GM18520 (cell line): ENCODE measurements around the gene ZNF433.
"Not testable (repeated sequence)": the region's sequence is repeated elsewhere in the genome, so short reads cannot be mapped to it uniquely, and the experiment has no call there.

Experiments used
- ATAC-seq: cut with Tn5 transposase; IDR thresholded peaks from one replicate; pipeline ENCODE4 v1.9.1; 2021; ENCODE audit not compliant: unreplicated experiment

The ZNF433 gene

DNA sequence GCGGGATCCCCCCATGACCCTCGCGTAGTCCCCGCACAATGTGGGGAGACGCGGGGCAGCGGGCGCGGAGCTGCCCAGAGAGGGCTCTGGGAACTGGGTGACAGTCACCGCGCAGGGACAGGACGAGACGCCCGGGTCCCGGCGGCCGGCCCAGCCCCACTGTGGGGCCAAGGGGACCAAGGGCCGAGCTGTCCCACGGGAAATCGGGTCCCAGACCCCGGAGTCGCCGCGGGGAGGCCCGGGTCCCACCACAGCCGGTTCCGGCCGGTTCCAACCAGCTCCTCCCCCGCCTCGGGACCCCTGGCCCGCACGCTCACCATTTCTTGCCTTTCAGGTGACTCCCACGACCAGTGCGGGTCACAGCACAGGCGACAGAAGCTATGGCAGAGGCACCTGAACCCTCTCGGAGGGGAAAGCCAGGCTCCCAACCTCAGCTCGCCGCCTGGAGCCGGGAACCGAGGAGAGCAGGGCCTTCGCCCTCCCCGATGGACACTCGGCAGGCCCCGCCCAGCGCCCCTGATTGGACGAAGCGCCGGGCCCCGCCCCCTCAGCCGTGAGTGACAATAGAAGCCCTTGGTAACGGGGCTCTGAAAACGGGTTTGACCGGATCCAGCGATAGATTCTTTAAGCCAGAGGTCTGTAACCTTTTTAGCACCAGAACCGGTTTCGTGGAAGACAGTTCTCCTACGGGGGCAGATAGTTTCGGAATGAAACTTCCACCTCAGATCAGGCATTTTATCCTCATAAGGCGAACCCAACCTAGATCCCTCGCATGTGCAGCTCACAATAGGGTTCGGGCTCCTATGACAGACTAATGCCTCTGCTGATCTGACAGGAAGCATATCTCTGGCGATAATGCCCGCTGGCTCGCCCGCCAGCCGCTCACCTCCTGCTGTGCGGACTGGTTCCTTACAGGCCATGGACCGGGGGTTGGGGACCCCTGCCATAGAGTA, at the start of gene ZNF433:
ZNF433 (minus strand) TSS at position 460 of the 953 bp plus-strand sequence; CDS start at position 320, 140 bp downstream.
- no peak for ATAC-seq

GRCh38 chr19:12083336-12083735, 47.9 kb upstream of the ZNF433 start:
- not testable (repeated sequence) for ATAC-seq

DNA sequence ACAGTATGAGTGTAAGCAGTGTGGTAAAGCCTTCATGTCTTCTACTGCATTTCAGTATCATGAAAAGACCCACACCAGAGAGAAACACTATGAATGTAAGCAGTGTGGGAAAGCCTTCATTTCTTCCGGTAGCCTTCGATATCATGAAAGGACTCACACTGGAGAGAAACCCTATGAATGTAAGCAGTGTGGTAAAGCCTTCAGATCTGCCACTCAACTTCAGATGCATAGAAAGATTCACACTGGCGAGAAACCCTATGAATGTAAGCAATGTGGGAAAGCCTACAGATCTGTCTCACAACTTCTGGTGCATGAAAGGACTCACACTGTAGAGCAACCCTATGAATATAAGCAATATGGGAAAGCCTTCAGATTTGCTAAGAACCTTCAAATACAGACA, 41.9 kb upstream of the ZNF433 start:
- ATAC-seq: no peak

GRCh38 chr19:12076331-12076730, 40.9 kb upstream of the ZNF433 start:
- ATAC-seq: not testable (repeated sequence)

- no peak for ATAC-seq
These were observed 40.2 kb upstream of the ZNF433 start for GRCh38 chr19:12075538-12076139.

DNA sequence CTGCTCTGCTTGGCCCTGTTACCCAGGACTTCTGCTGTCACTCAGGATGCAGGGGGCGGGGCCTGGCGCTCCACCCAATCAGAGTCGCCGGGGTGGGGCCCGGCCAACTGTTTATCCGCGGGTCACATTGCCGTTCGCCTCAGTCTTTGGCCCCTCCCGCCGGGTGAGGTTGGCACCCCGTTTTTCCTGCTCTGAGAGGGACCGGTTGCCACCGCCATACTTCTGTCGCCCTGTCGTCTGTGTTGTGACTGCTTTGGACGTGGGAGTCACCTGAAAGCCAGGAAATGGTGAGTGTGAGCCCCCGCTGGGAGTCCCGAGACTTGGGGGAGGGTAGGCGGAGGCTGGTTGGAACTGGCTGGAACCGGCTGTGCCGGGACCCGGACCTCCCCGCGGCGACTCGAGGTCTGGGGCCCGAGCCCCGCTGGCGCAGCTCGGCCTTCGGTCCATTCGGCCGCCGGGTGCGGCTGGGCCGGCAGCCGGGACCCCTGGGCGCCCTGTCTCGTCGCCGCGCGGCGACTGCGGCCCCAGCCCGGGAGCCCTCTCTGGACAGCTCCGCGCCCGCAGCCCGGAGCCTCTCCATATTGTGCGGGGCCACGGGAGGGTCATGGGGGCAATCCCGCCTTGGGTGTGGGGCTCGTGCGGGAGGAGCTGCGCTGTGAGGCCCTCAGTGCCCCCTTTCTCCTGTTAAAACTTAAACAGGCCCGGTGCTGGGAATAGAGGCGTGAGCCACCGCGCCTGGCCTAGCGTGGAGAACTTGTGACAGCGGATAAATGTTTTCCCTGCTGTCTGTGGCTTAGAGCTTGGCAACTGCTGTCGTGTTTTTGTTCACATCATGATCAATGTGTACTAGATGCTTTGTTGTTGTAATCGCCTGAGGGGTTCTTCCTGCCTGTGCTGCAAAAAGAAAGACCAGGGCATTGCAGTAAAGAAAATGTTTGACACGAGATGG, 29.4 kb upstream of the ZNF433 start, which contains the start of gene ZNF844:
ZNF844 (plus strand) TSS at position 142 of the 949 bp plus-strand sequence; CDS start at position 285, 143 bp downstream.
- no peak for ATAC-seq

- ATAC-seq: no peak
These were observed 20.3 kb upstream of the ZNF433 start for GRCh38 chr19:12055784-12056183.

DNA sequence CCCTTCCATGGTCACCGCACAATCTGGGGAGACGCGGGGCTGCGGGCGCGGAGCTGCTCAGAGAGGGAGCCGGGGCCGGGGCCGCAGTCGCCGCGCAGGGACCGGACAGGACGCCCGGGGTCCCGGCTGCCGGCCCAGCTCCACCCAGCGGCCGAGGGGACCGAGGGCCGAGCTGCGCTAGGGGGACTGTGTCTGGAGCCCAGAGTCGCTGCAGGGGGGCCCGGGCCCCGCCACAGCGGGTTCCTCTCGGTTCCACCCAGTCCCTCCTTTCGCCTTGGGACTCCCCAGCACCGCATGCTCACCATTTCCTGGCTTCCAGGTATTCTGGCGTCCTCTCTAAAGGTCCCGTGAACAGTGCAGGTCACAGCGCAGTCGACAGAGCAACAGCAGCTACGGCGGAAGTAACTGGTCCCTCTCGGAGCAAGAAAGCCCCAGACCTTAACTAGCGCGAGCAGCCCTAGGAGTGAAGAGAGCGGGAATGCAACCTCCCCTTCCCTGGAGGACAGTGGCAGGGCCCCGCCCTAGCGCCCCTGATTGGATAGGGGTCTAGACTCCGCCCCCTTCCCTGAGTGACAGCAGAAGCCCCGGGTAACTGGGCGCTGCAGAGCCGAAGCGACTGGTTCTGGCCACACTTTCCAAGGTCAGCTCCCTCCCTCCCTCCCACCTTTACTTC, 17.2 kb upstream of the ZNF433 start, which contains the start of gene ZNF878:
ZNF878 (minus strand) TSS at position 465 of the 673 bp plus-strand sequence; CDS start at position 305, 160 bp downstream.
- no peak for ATAC-seq

DNA sequence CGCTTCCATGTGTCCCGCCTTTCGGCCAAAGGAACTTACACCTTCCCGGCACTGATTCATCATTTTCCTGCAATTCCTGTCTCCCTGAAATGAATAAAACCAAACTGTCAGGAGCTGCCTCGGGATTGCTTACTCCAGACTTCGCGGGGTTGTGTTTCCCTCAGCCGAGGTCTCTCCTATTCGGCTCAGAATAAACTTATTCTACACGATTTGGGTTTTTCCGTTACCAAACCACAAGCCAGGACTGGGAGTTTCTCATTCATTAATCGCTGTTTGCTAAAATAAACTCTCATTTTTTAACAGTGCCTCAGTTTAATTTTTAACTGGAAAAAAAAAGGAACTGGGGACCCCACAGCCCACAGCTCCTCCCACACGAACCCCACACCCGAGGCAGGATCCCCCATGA, 16.6 kb upstream of the ZNF433 start:
- no peak for ATAC-seq

GRCh38 chr19:12047868-12048267, 12.4 kb upstream of the ZNF433 start:
- no peak for ATAC-seq

DNA sequence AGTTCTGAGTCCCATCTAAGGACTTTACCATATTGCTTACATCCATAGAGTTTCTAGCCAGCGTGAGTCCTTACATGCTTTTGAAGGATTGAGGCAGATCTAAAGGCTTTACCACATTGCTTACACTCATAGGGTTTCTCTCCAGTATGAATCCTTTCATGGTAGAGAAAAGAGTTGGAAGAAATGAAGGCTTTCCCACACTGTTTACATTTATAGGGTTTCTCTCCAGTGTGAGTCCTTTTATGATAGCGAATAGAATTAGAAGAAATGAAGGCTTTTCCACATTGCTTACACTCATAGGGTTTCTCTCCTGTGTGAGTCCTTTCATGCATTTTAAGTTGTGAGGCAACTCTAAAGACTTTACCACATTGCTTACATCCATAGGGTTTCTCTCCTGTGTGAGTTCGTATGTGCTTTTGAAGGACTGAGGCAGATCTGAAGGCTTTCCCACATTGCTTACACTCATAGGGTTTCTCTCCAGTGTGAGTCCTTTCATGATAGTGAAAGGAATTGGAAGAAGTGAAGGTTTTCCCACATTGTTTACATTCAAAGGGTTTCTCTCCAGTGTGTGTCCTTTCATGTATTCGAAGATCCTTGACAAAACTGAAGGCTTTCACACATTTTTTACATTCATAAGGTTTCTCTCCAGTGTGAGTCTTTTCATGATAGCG, 8.4 kb upstream of the ZNF433 start:
- ATAC-seq: no peak

DNA sequence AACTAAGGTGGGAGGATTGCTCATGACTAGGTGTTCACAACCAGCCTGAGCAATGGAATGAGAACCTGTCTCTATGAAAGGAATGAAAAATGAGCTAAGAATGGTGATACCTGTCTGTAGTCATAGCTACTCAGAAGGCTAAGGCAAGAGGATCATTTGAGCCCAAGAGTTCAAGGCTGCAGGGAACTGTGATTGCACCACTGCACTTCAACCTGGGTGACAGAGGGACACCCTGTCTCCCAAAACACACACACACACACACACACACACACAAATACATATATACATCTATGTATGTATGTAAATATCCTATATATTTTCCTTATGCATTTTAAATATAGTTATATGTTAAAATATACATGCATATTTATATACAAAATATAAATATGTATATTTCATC, 7.4 kb upstream of the ZNF433 start:
- no peak for ATAC-seq

- ATAC-seq: no peak
These were observed 859 bp downstream of the ZNF433 start for GRCh38 chr19:12034620-12035019.

DNA sequence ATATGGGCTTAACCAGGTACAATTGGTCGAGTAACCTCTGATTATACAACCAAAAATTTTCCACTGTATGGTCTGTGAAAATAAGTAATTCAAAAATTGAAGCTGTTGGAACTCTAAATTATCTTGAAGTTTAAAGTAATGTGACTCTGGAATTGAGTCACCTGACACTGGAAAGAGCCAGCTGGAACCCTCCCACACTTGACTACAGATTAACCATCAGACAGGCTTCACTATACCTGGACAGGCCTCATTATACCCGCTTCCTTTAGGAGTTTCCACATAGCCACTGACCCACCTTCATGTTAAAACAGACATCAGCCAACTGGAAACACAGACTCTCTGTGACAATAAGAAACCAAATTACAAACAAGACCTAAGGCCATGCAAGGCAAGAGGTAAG, 1.3 kb downstream of the ZNF433 start:
- ATAC-seq: no peak

DNA sequence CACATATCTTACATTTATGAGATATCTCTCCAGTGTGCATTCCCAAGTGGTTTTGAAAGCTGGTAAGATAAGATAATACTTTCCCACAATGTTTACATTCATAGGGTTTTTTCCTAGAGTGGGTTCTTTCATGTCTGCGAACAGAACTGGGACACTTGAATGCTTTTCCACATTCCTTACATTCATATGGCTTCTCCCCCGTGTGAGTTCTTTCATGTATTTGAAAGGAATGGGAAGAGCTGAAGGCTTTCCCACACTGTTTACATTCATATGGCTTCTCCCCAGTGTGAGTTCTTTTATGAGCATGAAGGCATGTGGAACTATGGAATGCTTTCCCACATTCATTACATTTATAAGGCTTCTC, 19.7 kb downstream of the ZNF433 start:
- no peak for ATAC-seq

GRCh38 chr19:12015015-12015752, 20.3 kb downstream of the ZNF433 start:
- ATAC-seq: no peak

- ATAC-seq: no peak
These were observed 35.1 kb downstream of the ZNF433 start for GRCh38 chr19:12000152-12000981.

DNA sequence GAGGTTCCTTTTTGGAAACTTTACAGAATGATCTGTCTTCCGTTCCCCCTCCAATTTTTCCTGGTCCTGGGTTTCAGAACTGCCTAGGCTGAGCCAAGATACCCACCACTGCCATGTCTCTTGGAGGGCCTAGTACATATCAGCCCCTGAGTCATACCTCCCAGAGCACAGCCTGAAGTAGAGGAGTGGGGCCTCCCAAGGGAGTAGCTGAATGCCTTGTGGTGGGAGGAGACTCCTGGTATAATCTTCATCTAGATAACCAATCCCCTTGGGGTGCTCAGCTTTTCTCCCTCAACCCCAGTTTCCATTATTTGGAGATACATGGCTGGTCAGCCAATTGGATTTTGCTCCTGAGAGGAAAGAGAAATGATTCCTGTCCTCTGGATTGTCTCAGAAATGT, 40.3 kb downstream of the ZNF433 start:
- no peak for ATAC-seq
